ENCODE results near the gene CDAN1.

The CDAN1 gene

DNA sequence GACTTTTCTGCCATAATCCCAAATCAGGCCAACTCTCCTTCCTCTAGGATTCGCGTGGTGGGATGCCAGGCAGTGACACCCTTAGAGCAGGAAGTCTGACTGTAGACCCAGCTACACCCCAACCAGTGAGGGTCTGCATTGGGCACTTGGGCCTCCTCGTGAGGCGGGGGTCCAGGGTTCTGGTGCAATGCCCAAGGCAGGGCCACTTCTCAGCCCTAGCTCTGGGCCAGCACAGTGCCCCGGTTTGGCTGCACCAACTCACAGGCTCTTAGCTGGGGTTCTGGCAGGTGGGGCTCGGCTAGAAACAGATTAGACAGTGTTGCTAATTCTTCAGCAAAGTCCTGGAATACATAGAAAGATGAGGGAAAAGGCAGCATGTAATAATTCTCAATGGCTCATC, 12.7 kb downstream of the CDAN1 start:
- H3K27ac ChIP-seq (replicated peaks), result no peak overlapping the region
- no peaks in the 10 kb centered on the region for H3K27me3 ChIP-seq (ENCODE audit: insufficient read depth, poor library complexity, severe bottlenecking)
- no peak overlapping the region for H3K4me3 ChIP-seq (replicated peaks; ENCODE audit: insufficient read depth, low read length)
- no peak for DNase-seq (ENCODE audit: low read depth in 1 of 2, low spot score in 1 of 2)
- TF ChIP-seq, protein P1, sequence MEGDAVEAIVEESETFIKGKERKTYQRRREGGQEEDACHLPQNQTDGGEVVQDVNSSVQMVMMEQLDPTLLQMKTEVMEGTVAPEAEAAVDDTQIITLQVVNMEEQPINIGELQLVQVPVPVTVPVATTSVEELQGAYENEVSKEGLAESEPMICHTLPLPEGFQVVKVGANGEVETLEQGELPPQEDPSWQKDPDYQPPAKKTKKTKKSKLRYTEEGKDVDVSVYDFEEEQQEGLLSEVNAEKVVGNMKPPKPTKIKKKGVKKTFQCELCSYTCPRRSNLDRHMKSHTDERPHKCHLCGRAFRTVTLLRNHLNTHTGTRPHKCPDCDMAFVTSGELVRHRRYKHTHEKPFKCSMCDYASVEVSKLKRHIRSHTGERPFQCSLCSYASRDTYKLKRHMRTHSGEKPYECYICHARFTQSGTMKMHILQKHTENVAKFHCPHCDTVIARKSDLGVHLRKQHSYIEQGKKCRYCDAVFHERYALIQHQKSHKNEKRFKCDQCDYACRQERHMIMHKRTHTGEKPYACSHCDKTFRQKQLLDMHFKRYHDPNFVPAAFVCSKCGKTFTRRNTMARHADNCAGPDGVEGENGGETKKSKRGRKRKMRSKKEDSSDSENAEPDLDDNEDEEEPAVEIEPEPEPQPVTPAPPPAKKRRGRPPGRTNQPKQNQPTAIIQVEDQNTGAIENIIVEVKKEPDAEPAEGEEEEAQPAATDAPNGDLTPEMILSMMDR (IDR thresholded peaks at IDR 0.05; ENCODE audit: insufficient read depth, low read length), result no peak
- no peak for TF ChIP-seq POLR2AphosphoS5 (IDR thresholded peaks at IDR 0.05; ENCODE audit: low read depth)
- no peak for TF ChIP-seq GABPA (IDR thresholded peaks at IDR 0.05; ENCODE audit: low read depth)
- no peak for TF ChIP-seq SPI1 (IDR thresholded peaks at IDR 0.05; ENCODE audit: borderline replicate concordance, low read depth)
- TF ChIP-seq, protein P2, sequence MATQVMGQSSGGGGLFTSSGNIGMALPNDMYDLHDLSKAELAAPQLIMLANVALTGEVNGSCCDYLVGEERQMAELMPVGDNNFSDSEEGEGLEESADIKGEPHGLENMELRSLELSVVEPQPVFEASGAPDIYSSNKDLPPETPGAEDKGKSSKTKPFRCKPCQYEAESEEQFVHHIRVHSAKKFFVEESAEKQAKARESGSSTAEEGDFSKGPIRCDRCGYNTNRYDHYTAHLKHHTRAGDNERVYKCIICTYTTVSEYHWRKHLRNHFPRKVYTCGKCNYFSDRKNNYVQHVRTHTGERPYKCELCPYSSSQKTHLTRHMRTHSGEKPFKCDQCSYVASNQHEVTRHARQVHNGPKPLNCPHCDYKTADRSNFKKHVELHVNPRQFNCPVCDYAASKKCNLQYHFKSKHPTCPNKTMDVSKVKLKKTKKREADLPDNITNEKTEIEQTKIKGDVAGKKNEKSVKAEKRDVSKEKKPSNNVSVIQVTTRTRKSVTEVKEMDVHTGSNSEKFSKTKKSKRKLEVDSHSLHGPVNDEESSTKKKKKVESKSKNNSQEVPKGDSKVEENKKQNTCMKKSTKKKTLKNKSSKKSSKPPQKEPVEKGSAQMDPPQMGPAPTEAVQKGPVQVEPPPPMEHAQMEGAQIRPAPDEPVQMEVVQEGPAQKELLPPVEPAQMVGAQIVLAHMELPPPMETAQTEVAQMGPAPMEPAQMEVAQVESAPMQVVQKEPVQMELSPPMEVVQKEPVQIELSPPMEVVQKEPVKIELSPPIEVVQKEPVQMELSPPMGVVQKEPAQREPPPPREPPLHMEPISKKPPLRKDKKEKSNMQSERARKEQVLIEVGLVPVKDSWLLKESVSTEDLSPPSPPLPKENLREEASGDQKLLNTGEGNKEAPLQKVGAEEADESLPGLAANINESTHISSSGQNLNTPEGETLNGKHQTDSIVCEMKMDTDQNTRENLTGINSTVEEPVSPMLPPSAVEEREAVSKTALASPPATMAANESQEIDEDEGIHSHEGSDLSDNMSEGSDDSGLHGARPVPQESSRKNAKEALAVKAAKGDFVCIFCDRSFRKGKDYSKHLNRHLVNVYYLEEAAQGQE (IDR thresholded peaks at IDR 0.05; ENCODE audit: insufficient replicate concordance, low read depth), result no peak

GRCh38 chr15:42723068-42723467, 13.9 kb downstream of the CDAN1 start:
- H3K27me3 ChIP-seq (ENCODE audit: insufficient read depth, poor library complexity, severe bottlenecking), result no peaks in the 10 kb centered on the region
- H3K27ac ChIP-seq (replicated peaks), result no peak overlapping the region
- TF ChIP-seq POLR2AphosphoS5 (IDR thresholded peaks at IDR 0.05; ENCODE audit: low read depth) (no peak), SPI1 (IDR thresholded peaks at IDR 0.05; ENCODE audit: borderline replicate concordance, low read depth) (no peak), GABPA (IDR thresholded peaks at IDR 0.05; ENCODE audit: low read depth) (no peak)
- TF ChIP-seq, protein P2 (IDR thresholded peaks at IDR 0.05; ENCODE audit: insufficient replicate concordance, low read depth), result no peak
- TF ChIP-seq, protein P1 (IDR thresholded peaks at IDR 0.05; ENCODE audit: insufficient read depth, low read length), result no peak
- no peak for DNase-seq (ENCODE audit: low read depth in 1 of 2, low spot score in 1 of 2)
- no peak overlapping the region for H3K4me3 ChIP-seq (replicated peaks; ENCODE audit: insufficient read depth, low read length)

- Histone ChIP-seq H3K4me3 (replicated peaks; ENCODE audit: insufficient read depth, low read length) (no peak overlapping the region), H3K27ac (replicated peaks) (no peak overlapping the region), H3K27me3 (ENCODE audit: insufficient read depth, poor library complexity, severe bottlenecking) (no peaks in the 10 kb centered on the region)
- DNase-seq (ENCODE audit: low read depth in 1 of 2, low spot score in 1 of 2), result no peak
- no peak for TF ChIP-seq POLR2AphosphoS5 (IDR thresholded peaks at IDR 0.05; ENCODE audit: low read depth)
- TF ChIP-seq, protein P2 (IDR thresholded peaks at IDR 0.05; ENCODE audit: insufficient replicate concordance, low read depth), result no peak
- no peak for TF ChIP-seq GABPA (IDR thresholded peaks at IDR 0.05; ENCODE audit: low read depth)
- TF ChIP-seq SPI1 (IDR thresholded peaks at IDR 0.05; ENCODE audit: borderline replicate concordance, low read depth), result no peak
- TF ChIP-seq, protein P1 (IDR thresholded peaks at IDR 0.05; ENCODE audit: insufficient read depth, low read length), result no peak
Observed at GRCh38 chr15:42721916-42722315, 15.0 kb downstream of the CDAN1 start.
